Measurements from ENCODE around the gene CCDC137. TPM values are rescaled to one million over a fixed set of nuclear protein-coding genes. Genes with fewer than 3 reads are reported as not detected.

CCDC137 gene
- total and polyA plus RNA-seq, 2 of the 13 experiments (the other 11 are each of a cell fraction or from before 2014, with no cell fraction given): 14.6 to 39.1 TPM

DNA sequence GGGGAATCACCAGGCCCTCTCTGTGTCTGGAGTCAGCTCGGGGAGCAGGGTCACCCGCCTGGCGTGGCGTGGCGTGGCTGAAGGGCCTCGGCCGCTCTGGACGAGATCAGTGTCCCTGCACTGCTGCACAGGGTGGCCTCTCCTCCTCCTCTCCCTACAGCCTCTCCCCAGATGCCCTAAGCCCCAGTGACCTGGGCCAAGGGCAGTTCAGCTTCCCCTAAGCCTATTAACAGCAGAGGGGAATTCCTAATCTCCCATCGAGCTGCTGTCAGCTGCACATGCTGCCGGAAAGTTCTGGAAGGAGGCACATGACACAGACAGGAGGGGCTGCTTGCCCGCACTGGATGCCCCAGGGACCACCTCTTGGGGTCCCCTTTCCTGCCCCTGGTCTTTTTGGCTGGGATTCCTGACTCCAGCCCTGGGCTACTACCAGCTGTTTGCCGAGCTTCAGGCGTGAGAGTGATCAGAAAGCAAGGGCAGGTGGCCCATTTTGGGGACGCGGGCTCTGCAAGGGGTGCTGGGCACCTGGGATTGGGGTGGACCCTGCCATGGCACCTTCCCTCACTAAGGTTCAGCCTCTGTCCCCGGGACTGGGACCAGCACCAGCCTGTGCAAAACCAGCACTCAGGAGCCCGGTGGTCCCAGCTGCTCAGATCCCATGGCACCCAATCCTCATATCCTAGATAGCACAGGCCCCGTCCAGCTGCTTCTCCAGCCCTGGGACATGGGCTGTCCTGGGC is 11.0 kb upstream of the CCDC137 start (continued):
- TF ChIP-seq, protein P1, sequence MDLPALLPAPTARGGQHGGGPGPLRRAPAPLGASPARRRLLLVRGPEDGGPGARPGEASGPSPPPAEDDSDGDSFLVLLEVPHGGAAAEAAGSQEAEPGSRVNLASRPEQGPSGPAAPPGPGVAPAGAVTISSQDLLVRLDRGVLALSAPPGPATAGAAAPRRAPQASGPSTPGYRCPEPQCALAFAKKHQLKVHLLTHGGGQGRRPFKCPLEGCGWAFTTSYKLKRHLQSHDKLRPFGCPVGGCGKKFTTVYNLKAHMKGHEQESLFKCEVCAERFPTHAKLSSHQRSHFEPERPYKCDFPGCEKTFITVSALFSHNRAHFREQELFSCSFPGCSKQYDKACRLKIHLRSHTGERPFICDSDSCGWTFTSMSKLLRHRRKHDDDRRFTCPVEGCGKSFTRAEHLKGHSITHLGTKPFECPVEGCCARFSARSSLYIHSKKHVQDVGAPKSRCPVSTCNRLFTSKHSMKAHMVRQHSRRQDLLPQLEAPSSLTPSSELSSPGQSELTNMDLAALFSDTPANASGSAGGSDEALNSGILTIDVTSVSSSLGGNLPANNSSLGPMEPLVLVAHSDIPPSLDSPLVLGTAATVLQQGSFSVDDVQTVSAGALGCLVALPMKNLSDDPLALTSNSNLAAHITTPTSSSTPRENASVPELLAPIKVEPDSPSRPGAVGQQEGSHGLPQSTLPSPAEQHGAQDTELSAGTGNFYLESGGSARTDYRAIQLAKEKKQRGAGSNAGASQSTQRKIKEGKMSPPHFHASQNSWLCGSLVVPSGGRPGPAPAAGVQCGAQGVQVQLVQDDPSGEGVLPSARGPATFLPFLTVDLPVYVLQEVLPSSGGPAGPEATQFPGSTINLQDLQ (CRISPR knock-in tag; IDR thresholded peaks at IDR 0.05): no peak
- peak; percentile 96 for TF ChIP-seq RARA (CRISPR knock-in tag; IDR thresholded peaks at IDR 0.05)
- TF ChIP-seq, protein P2, sequence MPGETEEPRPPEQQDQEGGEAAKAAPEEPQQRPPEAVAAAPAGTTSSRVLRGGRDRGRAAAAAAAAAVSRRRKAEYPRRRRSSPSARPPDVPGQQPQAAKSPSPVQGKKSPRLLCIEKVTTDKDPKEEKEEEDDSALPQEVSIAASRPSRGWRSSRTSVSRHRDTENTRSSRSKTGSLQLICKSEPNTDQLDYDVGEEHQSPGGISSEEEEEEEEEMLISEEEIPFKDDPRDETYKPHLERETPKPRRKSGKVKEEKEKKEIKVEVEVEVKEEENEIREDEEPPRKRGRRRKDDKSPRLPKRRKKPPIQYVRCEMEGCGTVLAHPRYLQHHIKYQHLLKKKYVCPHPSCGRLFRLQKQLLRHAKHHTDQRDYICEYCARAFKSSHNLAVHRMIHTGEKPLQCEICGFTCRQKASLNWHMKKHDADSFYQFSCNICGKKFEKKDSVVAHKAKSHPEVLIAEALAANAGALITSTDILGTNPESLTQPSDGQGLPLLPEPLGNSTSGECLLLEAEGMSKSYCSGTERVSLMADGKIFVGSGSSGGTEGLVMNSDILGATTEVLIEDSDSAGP (CRISPR knock-in tag; IDR thresholded peaks at IDR 0.05; ENCODE audit: borderline replicate concordance): peak; percentile 50; the same call in 1 of the 2 replicates
- TF ChIP-seq YEATS2 (CRISPR knock-in tag; IDR thresholded peaks at IDR 0.05; ENCODE audit: borderline replicate concordance): peak; percentile 51; the same call in 1 of the 2 replicates
- TF ChIP-seq BCL3 (CRISPR knock-in tag; IDR thresholded peaks at IDR 0.05): 0 out of 2 replicates have a peak, but pooled peaks have one; percentile 53
- 0 out of 2 replicates have a peak, but pooled peaks have one; percentile 32 for TF ChIP-seq HMGXB3 (CRISPR knock-in tag; IDR thresholded peaks at IDR 0.05; ENCODE audit: borderline replicate concordance)
- peak; percentile 58; the same call in 1 of the 2 replicates for TF ChIP-seq TFDP1 (CRISPR knock-in tag; IDR thresholded peaks at IDR 0.05; ENCODE audit: borderline replicate concordance)
- 0 out of 2 replicates have a peak, but pooled peaks have one; percentile 14 for TF ChIP-seq ZNF263 (CRISPR knock-in tag; IDR thresholded peaks at IDR 0.05)
- no peak for TF ChIP-seq SKI (IDR thresholded peaks at IDR 0.05; ENCODE audit: partially characterized antibody)
- peak; percentile 48; the same call in 1 of the 2 replicates for TF ChIP-seq ZZZ3 (CRISPR knock-in tag; IDR thresholded peaks at IDR 0.05; ENCODE audit: borderline replicate concordance)
- no peak for TF ChIP-seq HOXA7 (CRISPR knock-in tag; IDR thresholded peaks at IDR 0.05)
- TF ChIP-seq, protein P3, sequence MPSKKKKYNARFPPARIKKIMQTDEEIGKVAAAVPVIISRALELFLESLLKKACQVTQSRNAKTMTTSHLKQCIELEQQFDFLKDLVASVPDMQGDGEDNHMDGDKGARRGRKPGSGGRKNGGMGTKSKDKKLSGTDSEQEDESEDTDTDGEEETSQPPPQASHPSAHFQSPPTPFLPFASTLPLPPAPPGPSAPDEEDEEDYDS (CRISPR knock-in tag; IDR thresholded peaks at IDR 0.05): 0 out of 2 replicates have a peak, but pooled peaks have one; percentile 29
- TF ChIP-seq ZNF101 (CRISPR knock-in tag; IDR thresholded peaks at IDR 0.05; ENCODE audit: borderline replicate concordance, low read depth): no peak
